ENCODE data around the gene CLK1.

Gene CLK1

GRCh38 chr2:200811333-200812121, 52.9 kb downstream of the CLK1 start, which contains the start of gene BZW1:
TSS of gene BZW1 (plus strand) at chr2:200811910. CDS start at chr2:200813218, 1,308 bp downstream.
- peak; percentile 94 to 97 (median 95) for DNase-seq (ENCODE audit: low read depth in 2 of 3, low spot score in 1 of 3)

GRCh38 chr2:200810998-200811332, 53.5 kb downstream of the CLK1 start:
- peak in 1 of 3 donors; percentile 20 for DNase-seq (ENCODE audit: low read depth in 2 of 3, low spot score in 1 of 3)

- DNase-seq (ENCODE audit: low read depth in 2 of 3, low spot score in 1 of 3), result no peak
Measured at GRCh38 chr2:200810252-200810997, 54.0 kb downstream of the CLK1 start.

- DNase-seq (ENCODE audit: low read depth in 2 of 3, low spot score in 1 of 3), result no peak
Measured at GRCh38 chr2:200809506-200810251, 54.8 kb downstream of the CLK1 start.
